NCI-H2107 treated with DMSO at 0.1 percent for 48 hours (cell line): ENCODE results near the gene PRR15.

ENCODE experiments used
- DNase-seq: peaks from one replicate; lab custom pipeline; 2025; ENCODE audit not compliant: unreplicated experiment; lab: John Stamatoyannopoulos, UW

The PRR15 gene

DNA sequence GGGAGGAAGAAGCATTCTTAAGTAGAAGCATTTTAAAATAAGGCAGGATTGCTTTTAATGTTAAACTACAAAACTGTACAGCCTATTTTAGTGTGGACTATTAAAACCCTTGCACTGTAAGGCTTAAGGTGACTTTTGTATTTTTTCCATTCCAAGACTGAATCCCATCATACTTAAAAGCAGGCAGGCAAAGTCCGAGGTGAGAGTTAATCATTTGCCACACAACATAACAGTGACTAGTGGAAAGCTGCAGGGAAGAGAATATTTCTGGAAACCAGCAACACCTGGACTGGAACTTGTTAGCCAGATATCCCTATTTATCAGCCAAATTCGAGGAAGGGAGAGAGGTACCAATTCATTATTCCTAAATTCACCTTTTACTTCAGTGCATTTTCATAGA lies 3.5 kb downstream of the PRR15 start:
- DNase-seq = no peak

GRCh38 chr7:29569648-29570047 lies 6.0 kb downstream of the PRR15 start:
- peak; percentile 83 for DNase-seq

DNA sequence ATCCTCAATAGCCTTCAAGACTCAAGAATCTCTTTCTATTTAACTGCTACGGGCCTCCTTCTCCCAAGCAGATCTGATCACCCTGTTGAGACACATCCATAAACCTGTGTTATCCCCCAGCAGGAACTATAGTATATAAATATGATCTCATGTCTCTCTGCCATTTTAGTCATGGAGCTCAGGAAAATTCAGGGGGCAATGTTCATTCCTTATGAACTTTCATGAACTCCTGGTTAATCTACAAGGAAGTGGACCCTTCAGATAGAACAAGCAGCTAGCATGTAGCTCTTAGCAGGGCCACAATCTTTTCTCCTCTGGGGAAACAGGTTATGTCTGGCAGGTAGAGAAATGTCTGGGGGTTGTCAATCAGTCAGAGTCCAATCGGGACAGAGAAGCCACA lies 8.9 kb downstream of the PRR15 start:
- no peak for DNase-seq

DNA sequence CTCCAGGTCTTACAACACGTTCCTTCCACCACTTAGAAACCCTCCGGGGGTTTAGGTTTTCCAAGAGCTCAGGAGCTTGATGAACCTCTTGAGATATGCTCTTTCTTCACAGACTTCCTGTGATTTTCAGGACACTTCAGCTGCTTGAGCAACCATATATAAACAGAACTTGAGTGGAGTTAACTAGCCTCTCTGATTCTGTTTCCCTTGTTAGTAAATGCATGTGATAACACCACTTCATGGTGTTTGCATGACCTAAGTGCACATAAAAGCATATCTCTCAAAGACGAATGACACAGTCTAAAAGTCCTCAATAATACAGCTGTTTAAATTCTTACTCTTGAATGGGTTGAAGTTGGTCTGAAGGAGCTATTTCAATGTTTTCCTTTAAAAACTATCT lies 9.9 kb downstream of the PRR15 start:
- DNase-seq = no peak

DNA sequence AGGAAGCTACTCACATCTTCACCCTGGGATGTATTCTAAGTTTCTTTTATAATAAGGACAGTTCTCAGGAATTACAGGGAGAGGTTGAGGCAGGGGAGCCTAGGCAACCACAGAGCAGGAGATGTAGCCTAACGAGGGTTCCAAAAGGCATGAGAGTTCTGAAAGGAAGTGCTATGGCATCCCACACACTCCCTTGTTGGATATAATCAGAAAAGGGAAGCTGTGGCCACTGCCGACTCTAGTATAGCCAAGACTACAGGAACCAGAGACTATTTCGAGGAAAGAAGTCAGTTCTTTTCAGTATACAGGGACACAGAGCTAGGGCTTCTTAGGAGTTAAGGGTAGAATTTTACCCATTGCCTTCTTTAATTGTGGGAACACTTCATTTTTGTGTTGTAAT lies 11.0 kb downstream of the PRR15 start:
- DNase-seq = no peak

DNA sequence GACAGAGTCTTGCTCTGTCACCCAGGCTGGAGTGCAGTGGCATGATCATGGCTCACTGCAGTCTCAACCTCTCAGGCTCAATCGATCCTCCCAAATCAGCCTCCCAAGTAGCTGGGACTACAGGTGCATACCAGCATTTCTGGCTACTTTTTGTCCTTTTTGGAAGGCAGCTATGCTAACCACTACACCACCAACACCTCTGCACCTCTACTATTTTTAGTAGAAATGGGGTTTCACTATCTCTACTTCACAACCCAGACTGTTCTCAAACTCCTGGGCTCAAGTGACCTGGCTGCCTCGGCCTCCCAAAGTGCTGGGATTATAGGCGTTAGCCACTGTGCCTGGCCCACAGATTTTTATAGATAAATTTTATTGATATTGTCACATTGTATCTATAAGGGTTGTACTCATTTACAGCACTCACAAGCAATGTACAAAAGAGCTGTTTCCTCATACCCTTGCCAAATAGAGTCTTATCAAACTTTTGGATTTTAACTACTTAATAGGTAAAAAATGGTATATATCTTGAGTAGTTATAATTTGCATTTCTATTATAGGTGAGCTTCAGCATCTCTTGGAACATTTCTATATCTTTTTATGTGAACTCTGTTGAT lies 23.7 kb downstream of the PRR15 start:
- no peak for DNase-seq

DNA sequence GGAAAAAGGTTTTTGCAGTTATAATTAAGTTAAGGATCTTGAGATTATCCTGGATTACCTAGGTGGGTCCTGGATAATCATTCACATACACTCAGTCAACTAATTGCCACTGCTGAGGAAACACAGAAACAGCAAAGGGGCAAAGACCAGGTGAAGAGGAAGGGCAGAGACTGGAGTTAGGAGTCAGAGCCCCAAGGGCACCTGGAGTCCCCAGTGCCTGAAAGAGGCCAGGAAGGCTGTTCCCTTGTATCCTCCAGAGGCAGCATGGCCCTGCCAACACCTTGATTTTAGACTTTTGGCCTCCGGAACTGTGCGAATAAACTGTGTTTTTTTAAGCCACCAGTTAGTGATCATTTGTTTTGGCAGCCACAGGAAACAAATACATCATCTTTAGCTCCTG lies 24.6 kb downstream of the PRR15 start:
- DNase-seq = no peak

GRCh38 chr7:29588900-29589696 lies 25.5 kb downstream of the PRR15 start:
- DNase-seq = peak; percentile 32

- no peak for DNase-seq
Observed at GRCh38 chr7:29592866-29593265, 29.2 kb downstream of the PRR15 start.

- DNase-seq = no peak
Observed at GRCh38 chr7:29593459-29593858, 29.8 kb downstream of the PRR15 start.

DNA sequence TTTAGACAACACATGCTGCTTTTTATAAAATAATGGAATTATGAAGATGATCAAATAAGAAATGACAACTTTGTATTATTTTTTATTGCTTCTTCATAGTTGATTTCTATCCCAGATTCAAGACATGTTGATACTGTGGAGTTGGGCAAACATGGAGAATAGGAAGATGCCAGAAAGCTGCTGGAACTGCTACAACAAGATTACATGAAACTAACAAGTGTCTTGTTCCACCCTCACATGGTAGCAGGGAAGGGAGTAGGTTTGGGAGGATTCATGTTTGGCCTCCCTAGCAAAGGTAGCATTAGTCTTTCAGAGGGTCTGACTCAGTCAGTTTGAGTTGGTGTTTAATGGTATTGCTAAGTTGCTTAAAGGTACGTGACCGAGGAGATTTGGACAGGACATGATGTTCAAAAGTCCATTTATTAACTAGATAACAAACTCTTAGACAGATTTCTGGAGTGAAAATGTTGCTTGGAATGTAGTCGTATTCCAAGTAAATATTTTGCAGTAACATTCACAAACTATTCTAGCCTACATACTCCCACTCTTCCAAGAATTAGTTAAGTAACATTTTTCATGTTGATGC lies 33.1 kb downstream of the PRR15 start:
- no peak for DNase-seq

DNA sequence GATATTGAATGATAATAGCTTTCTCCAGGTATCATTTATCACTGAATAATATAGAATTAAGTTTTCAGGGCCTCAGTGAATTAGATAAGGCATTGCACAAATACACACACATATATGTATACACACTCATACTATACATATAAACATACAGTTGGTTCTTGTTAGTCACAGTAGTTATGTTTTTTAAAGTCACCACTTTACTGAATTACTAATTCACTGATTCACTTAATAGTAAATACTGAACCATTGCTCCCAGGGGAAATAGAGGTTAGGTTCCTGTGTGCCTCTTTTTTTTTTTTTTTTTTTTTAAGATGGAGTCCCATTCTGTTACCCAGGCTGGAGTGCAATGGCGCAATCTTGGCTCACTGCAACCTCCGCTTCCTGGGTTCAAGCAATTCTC lies 33.6 kb downstream of the PRR15 start:
- no peak for DNase-seq

DNA sequence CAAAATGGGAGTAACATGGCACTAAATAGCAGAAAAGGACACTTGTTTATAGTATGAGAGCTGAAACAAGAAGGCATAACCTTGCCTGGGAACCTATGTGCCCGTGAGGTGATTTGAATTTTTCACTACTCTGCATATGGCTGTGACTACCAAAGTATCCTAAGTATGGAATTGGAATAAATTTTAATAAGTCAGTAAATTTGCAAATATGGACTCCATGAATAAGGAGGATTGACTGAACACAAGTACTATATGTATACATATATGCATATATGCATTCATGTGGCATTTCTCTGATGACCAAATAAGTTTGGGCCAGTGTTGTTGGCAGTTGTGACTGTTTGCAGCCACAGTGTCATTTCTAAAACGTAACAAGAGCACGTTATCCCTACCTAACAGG lies 34.5 kb downstream of the PRR15 start:
- no peak for DNase-seq

GRCh38 chr7:29598613-29599012 lies 35.0 kb downstream of the PRR15 start:
- peak; percentile 20 for DNase-seq

DNA sequence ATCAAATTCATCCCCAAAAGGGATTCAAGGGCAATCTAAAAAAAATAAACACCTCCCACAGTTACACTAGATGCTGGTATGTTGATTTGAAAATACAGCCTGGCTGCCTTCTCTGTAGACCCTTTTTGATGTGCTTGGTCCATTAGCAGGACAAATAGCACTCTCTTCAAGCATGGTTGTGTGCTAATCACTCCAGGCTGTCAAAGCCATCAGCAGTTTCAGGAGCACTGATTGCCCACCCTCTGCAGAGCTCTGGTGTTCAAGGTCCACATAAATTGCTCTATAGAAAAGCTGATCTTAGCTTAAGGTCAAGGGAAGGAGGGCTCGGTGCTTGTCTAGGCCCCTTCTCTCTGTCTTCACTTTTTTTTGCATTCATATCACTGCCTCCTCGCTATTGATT lies 35.4 kb downstream of the PRR15 start:
- DNase-seq = no peak

DNA sequence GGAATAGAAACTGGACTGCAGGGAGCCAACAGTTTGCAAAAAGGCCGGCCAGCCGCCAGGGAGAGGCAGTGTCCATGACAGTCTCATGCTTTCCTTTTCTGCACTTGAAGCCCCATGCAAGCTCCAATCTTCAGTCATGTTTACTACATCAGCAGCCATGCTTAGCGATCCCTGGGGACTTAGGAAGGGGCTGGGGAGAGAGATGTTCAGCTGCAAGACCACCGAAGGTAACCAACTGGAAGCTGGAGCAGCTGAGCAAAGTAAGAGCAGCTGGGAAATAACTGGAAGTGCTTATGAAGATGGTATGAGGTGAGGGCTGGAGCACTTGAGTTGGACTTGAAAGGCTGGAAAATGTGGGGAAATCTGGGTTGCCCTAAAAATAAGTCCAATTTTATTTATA lies 37.0 kb downstream of the PRR15 start:
- DNase-seq = no peak

DNA sequence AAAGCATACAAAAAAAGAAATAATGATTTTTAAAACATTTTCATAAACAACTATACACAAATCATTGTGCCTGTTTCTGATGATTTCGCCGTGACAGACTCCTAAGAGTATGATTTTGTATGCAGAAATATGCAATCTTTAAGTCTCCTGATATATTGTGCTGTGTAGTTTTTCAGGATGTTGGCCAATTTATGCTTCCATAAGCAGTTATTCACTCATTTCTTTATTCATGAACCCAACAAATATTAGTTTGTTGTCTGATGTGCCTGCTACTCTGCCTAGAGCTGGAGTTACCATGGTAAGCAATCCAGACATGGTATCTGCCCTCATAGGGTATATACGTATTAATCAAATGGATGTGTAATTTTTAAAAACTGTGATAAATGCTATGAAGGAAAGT lies 40.4 kb downstream of the PRR15 start:
- DNase-seq = no peak

DNA sequence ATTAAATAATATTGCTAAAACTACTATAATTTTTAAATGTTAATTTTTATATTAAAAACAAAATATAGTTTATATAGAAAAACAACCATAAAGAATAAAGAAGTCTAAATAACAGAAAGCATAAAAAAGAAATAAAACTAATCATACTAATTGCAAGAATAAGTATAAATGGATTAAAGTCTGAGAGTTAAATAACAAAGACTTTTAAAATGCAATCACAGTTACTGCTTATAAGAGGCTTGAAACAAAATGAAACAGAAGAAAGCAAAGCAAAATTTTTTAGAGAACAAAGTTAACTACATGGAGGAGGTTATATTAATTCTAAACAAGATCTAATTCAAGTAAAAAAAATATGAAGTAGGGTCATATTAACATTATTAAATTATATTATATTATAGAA lies 41.1 kb downstream of the PRR15 start:
- DNase-seq = no peak

DNA sequence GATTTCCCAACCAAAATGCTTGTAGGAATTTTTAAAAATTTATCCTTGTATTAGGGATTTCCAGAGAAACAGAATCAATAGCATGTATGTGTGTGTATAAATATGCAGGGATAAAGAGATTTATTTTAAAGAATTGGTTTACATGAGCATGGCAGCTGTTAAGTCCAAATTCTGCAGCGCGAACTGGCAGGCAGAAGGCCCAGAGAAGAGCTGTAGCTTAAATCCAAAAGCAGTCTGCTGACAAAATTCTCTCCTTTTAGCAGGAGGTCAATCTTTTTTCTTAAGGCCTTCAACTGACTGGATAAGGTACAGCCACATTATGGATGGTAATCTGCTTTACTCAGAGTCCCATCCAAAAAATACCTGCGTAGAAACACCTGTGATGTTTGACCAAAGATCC lies 42.0 kb downstream of the PRR15 start:
- DNase-seq = no peak

DNA sequence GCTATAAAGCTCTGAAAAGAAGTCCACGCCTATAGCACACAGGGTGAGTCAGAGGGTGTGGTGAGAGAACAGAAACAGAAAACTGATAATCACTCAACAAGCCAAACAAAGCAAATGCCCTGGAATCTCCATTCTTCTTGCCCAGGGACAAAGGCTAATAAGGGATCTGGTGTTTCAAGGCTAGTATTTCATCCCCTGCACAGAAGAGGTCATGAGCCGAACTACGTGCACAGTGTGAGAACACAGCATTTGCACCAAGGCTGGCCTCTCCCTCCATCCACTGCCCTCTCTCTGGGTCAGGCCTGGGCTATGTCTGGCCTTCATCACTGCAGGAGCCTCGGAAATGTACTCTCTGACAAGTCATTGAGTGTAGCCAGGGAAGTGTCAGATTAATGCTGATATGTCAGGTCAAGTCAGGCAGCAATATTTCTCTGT lies 42.7 kb downstream of the PRR15 start:
- no peak for DNase-seq

DNA sequence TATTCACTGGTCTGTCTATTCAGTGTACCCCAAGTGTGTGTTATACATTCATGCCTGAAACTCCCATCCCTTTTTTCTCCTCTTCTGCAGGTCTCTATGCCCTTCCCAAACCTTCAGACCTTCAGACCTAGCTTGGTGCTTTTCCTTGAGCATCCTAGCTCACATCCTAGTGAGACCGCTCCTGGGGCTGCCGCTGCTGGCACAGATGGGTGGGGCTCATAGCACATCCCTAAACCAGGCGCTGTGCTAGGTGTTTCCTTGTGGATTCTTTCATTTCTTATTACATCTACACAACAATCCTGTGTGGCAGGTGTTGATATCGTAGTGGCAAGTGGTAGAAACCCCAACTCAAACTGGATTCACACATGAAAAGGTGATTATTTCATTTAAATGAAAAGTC lies 43.2 kb downstream of the PRR15 start:
- no peak for DNase-seq

GRCh38 chr7:29607259-29607658 lies 43.6 kb downstream of the PRR15 start:
- no peak for DNase-seq
